Mesodermal cell (in vitro differentiated cells): ENCODE measurements around the gene LUC7L3.
A peak's percentile ranks its signal among the peaks of the same experiment; 100 is the strongest.
"Not testable (repeated sequence)": the region's sequence is repeated elsewhere in the genome, so short reads cannot be mapped to it uniquely, and the experiment has no call there.

Experiments
- H3K27ac ChIP-seq: 2 replicates; pipeline ENCODE4 v1.7.0; 2013; ENCODE audit warnings: mild to moderate bottlenecking, low read depth, low read length, moderate library complexity; ENCODE audit not compliant: severe bottlenecking
- H3K36me3 ChIP-seq: 2 replicates; pipeline ENCODE4 v1.7.1; 2013; ENCODE audit warnings: mild to moderate bottlenecking, low read length, moderate library complexity; ENCODE audit not compliant: control insufficient read depth, insufficient read depth
- H3K4me1 ChIP-seq: one replicate; pipeline ENCODE4 v1.7.1; 2013; ENCODE audit warnings: mild to moderate bottlenecking, low read length; ENCODE audit not compliant: insufficient read depth, control insufficient read depth, poor library complexity, severe bottlenecking
- H3K4me3 ChIP-seq: 2 replicates; pipeline ENCODE4 v1.7.0; 2013; ENCODE audit warnings: low read length, control low read depth, mild to moderate bottlenecking; ENCODE audit not compliant: insufficient read depth, poor library complexity, severe bottlenecking; ENCODE audit errors: extremely low read depth
- H3K9me3 ChIP-seq: 2 replicates; pipeline ENCODE4 v1.7.1; 2013; ENCODE audit warnings: mild to moderate bottlenecking, low read length, moderate library complexity; ENCODE audit not compliant: control insufficient read depth
- WGBS, 2 experiments: methylation state at CpG; one replicate each; pipeline ENCODE4 v1.1.5; 2013; ENCODE audit warnings: missing lambda C conversion rate in 2 of 2; ENCODE audit not compliant: insufficient coverage in 2 of 2; 5-methylcytosine and 5-hydroxymethylcytosine counted together

The LUC7L3 gene

GRCh38 chr17:50696365-50696879 lies 23.0 kb upstream of the LUC7L3 start:
- Histone ChIP-seq H3K36me3 (peaks cover 90% of the 10 kb centered on the region), H3K4me3 (no peak overlapping the region), H3K4me1 (no peaks in the 10 kb centered on the region), H3K27ac (no peak overlapping the region), H3K9me3 (no peaks in the 10 kb centered on the region)
- 100% methylated on average over 2 to 3 of the region's 3 CpGs for WGBS, 2 experiments

- H3K9me3 ChIP-seq: no peaks in the 10 kb centered on the region
- 95 to 96% methylated on average over 2 to 3 of the region's 3 CpGs for WGBS, 2 experiments
- no peak overlapping the region for H3K4me3 ChIP-seq
- H3K4me1 ChIP-seq: no peaks in the 10 kb centered on the region
- H3K27ac ChIP-seq: no peak overlapping the region
- H3K36me3 ChIP-seq: peaks cover 88% of the 10 kb centered on the region
Measured at GRCh38 chr17:50697062-50697461, 22.3 kb upstream of the LUC7L3 start.

GRCh38 chr17:50697663-50698272 lies 21.6 kb upstream of the LUC7L3 start:
- Histone ChIP-seq H3K9me3 (no peaks in the 10 kb centered on the region), H3K4me1 (no peaks in the 10 kb centered on the region), H3K36me3 (peaks cover 89% of the 10 kb centered on the region), H3K27ac (no peak overlapping the region), H3K4me3 (no peak overlapping the region)
- WGBS, 2 experiments: 71 to 100% methylated on average over 1 of the region's 3 CpGs

GRCh38 chr17:50699410-50699809 lies 20.0 kb upstream of the LUC7L3 start:
- 96 to 98% methylated on average over 3 to 7 of the region's 7 CpGs for WGBS, 2 experiments
- Histone ChIP-seq H3K36me3 (peaks cover 86% of the 10 kb centered on the region), H3K4me3 (no peak overlapping the region), H3K27ac (no peak overlapping the region), H3K9me3 (no peaks in the 10 kb centered on the region), H3K4me1 (peaks cover 3% of the 10 kb centered on the region)

- H3K4me3 ChIP-seq: no peak overlapping the region
- WGBS, 2 experiments: 100% methylated on average over 2 of the region's 3 CpGs; no CpG with 5 or more reads in 1 of the 2 experiments
- no peaks in the 10 kb centered on the region for H3K9me3 ChIP-seq
- H3K4me1 ChIP-seq: peaks cover 5% of the 10 kb centered on the region
- H3K36me3 ChIP-seq: peaks cover 66% of the 10 kb centered on the region
- H3K27ac ChIP-seq: no peak overlapping the region
Measured at GRCh38 chr17:50703162-50703561, 16.2 kb upstream of the LUC7L3 start.

GRCh38 chr17:50707289-50708049 lies 11.9 kb upstream of the LUC7L3 start, which contains the start of gene ANKRD40:
Gene ANKRD40, minus strand, starts transcription at chr17:50707914. Its CDS starts 260 bp downstream, at chr17:50707654.
- no peaks in the 10 kb centered on the region for H3K9me3 ChIP-seq
- WGBS, 2 experiments: 0 to 1% methylated on average over 50 to 55 of the region's 74 CpGs
- peaks cover 31% of the 10 kb centered on the region for H3K36me3 ChIP-seq
- H3K27ac ChIP-seq: peak within 1 kb of the TSS; percentile 93
- peak within 1 kb of the TSS; percentile 64 for H3K4me3 ChIP-seq
- H3K4me1 ChIP-seq: peaks cover 14% of the 10 kb centered on the region

- peaks cover 14% of the 10 kb centered on the region for H3K4me1 ChIP-seq
- no peaks in the 10 kb centered on the region for H3K9me3 ChIP-seq
- peak overlapping the region; percentile 64 for H3K4me3 ChIP-seq
- 83 to 85% methylated on average over 2 to 3 of the region's 6 CpGs for WGBS, 2 experiments
- peaks cover 22% of the 10 kb centered on the region for H3K36me3 ChIP-seq
- H3K27ac ChIP-seq: peak overlapping the region; percentile 93
Measured at GRCh38 chr17:50708050-50709000, 11.1 kb upstream of the LUC7L3 start.

GRCh38 chr17:50709053-50709452 lies 10.3 kb upstream of the LUC7L3 start:
- H3K36me3 ChIP-seq: peaks cover 17% of the 10 kb centered on the region
- peak overlapping the region; percentile 93 for H3K27ac ChIP-seq
- WGBS, 2 experiments: 87 to 95% methylated on average over 3 to 4 of the region's 4 CpGs
- not testable (repeated sequence) for H3K4me3 ChIP-seq, H3K9me3 ChIP-seq
- H3K4me1 ChIP-seq: peaks cover 11% of the 10 kb centered on the region

- WGBS, 2 experiments: 75 to 100% methylated on average over 1 to 2 of the region's 2 CpGs
- no peak overlapping the region for H3K4me3 ChIP-seq
- H3K9me3 ChIP-seq: no peaks in the 10 kb centered on the region
- H3K36me3 ChIP-seq: peaks cover 12% of the 10 kb centered on the region
- H3K4me1 ChIP-seq: peaks cover 11% of the 10 kb centered on the region
- no peak overlapping the region for H3K27ac ChIP-seq
Measured at GRCh38 chr17:50710025-50710424, 9.4 kb upstream of the LUC7L3 start.

GRCh38 chr17:50710650-50711049 lies 8.8 kb upstream of the LUC7L3 start:
- H3K27ac ChIP-seq: no peak overlapping the region
- 83 to 91% methylated on average over 4 of the region's 4 CpGs for WGBS, 2 experiments
- H3K4me1 ChIP-seq: peaks cover 11% of the 10 kb centered on the region

More at GRCh38 chr17:50710650-50711049, 8.8 kb upstream of the LUC7L3 start:
- Histone ChIP-seq H3K4me3 (no peak overlapping the region), H3K36me3 (peaks cover 8% of the 10 kb centered on the region), H3K9me3 (no peaks in the 10 kb centered on the region)
